HuH-7.5 (cell line): ENCODE measurements around the gene CERS6.
"Not testable (repeated sequence)": the region's sequence is repeated elsewhere in the genome, so short reads cannot be mapped to it uniquely, and the experiment has no call there.

ENCODE experiments used
- DNase-seq: peaks from one replicate; pipeline ENCODE4 v3.0.0; 2011; ENCODE audit warnings: low spot score

The CERS6 gene

GRCh38 chr2:168455645-168456520, at the start of gene CERS6:
CERS6 (plus strand) TSS chr2:168456272; CDS start chr2:168456449, 177 bp downstream.
- peak; percentile 90 for DNase-seq

- DNase-seq, result not testable (repeated sequence)
Measured at GRCh38 chr2:168412301-168412700, 43.8 kb upstream of the CERS6 start.

DNA sequence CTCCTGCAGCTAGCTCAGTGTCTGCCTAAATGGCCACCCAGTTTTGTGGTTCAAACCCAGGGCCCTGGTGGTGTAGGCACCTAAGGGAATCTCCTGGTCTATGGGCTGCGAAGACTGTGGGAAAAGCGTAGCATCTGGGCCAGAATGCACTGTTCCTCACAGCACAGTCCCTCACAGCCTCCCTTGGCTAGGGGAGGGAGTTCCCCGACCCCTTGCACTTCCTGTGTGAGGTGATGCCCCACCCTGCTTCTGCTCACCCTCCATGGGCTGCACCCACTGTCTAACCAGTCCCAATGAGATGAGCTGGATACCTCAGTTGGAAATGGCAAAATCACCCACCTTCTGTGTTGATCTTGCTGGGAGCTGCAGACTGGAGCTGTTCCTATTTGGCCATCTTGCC, 43.0 kb upstream of the CERS6 start:
- not testable (repeated sequence) for DNase-seq

DNA sequence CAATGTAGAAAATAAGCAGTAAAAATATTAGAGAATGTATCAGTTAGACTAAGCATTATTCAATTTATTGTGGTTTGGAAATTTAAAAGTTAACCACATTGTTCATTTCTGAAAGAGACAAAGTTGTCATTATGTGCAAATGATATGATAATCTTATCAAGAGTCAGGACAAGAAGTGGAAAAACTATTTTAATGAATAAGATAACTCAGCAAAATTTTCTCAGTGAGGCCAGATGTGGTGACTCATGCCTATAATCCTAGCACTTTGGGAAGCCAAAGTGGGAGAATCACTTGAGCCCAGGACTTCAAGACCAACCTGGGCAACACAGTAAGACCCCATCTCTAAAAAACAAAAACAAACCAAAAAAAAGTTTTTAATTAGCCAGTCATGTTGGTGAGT, 39.5 kb upstream of the CERS6 start:
- DNase-seq, result no peak

- no peak for DNase-seq
Measured at GRCh38 chr2:168422584-168422983, 33.5 kb upstream of the CERS6 start.

DNA sequence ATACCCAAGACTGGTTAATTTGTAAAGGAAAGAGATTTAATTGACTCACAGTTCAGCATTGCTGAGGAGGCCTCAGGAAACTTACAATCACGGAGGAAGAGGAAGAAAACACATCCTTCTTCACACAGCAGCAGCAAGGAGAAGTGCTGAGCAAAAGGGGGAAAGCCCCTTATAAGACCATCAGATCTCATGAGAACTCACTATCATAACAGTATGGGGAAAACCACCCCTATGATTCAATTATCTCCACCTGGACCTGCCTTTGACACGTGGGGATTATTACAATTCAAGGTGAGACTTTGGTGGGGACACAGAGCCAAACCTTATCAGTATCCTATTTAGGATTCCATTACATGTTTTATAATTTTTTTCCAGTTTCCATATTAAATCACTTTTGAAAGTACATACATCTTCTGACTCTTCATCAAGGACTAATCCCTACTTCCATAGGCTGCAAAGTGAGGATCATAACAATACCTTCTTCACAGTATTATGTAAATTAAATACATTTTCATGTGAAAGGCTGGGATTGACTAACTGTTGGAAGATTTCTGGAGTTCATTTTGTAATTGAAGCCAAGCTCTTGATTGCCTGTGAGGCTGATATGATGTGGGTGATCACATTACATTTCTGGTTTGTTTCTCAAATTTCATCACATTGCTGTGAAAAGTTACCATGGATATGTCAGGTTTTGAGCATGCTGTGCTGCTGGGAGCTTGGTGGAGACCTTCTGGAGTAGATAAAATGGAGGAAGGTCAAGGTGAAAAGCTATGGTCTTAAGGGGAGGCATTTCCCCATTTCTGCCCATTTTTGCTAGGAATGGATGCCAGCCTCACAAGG, 31.7 kb upstream of the CERS6 start:
- no peak for DNase-seq

DNA sequence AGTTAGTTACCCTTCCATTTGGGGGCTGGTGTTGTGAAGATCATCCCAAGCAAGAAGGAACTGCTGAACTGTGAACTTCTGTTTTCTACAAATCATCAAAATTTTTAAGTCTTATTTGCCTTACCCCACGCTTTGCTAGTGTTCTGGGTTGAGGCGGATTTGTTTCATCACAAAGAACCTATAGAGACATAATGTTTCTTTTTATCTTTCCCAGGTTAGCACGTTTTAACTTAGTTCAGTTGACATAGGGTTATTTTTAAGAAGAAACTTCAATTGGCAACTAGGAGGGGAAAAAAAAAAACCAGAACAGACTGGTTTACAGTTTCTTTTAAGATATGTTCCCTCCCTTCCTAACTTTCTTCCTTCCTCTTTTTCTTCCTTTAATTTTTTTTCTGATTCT, 31.1 kb upstream of the CERS6 start:
- no peak for DNase-seq

DNA sequence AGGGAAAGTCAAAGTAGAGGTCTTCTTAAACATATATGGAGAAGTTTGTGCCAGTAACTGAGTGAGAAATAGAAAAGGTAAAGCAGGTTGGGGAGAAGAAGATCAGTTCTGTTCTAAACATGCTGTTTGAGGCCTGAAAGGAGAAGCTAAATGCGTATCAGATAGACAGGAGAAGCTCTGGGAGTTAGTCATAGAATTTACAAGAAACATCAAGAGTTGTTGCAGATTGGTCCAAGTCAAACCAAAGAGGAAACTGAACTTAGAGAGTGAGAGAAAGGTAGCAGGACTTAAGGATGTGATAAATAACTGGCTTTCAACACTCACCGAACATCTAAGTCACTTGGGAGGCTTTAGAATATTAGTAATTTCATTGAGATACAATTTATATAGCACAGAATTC, 29.2 kb upstream of the CERS6 start:
- DNase-seq, result no peak

GRCh38 chr2:168427451-168427850, 28.6 kb upstream of the CERS6 start:
- no peak for DNase-seq

DNA sequence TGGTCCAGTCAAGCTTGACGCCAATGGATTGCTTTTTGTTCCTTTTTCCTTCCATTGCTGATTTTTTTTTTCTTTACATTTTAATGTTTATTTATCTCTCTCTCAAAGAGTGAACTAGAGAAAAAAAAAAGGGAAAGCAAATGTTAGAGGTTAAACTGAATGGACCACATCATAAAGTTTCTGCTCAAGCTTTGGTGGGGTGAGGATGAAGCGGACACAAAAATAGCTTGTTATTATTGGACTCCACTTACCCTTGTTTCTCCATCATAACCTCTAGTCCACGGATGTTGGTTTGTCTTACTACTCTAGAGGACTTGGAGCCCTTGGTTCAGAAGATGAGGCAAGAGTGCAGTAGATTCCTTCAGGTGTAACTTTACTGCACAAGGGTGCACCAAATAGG, 27.6 kb upstream of the CERS6 start:
- DNase-seq, result no peak

GRCh38 chr2:168429988-168430387, 26.1 kb upstream of the CERS6 start:
- DNase-seq, result no peak

GRCh38 chr2:168430431-168430830, 25.6 kb upstream of the CERS6 start:
- no peak for DNase-seq

GRCh38 chr2:168431301-168432024, 24.6 kb upstream of the CERS6 start:
- DNase-seq, result no peak

DNA sequence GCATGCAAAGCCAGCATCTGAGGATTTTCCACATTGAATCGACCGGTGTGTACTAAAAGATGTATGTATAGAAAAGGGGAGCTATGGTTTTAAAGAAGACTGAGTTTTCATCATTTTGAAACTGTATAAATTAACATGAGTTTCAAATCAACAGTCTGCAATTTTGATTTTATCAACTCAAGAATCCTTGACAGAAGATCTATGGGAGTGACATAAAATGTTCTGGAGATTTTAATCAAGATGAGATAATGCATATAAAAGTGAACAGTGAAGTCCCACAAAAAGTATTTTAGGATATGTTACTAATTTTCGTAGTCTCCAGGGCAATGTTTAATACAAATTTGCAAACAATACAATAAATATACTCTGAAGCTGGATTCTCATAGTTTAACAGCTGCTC, 24.0 kb upstream of the CERS6 start:
- DNase-seq, result no peak

- no peak for DNase-seq
Measured at GRCh38 chr2:168432565-168433186, 23.4 kb upstream of the CERS6 start.

GRCh38 chr2:168433527-168433926, 22.5 kb upstream of the CERS6 start:
- no peak for DNase-seq

DNA sequence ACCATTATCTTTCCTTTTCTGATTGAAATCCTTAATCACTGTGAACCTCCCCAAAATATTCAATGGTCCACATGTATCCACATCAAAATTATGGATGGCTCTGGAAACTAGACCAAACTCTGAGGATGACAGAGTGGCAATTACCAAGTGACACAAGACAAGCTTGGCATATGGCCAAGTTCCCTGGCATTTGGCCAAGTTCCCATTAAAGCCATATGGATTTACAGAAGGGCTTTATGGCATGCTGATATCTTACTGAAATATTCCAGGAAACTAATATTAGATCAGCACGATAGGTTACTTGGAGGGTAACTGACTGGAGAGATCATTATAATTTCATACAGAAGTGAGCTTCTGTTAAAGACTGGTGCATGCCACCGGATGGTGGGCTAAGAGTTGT, 21.9 kb upstream of the CERS6 start:
- no peak for DNase-seq

DNA sequence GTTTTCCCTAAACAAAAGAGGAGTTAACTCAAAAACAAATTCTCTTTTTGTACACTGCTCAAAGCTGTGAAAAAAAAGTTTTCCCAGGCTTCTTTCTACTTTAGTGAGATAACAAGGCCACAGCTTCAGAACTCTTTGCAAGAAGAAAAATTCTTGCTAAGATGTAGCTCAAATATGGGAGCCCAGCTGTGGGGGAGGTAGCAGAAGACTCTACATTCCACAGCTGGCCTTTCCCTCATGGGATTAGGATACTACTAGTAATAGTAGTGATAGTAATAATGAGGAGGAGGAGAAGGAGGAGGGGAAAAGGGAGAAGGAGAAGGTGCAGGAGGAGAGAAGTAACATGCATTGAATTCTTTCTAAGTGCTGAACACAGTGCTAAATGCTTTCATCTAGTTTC, 19.2 kb upstream of the CERS6 start:
- no peak for DNase-seq

DNA sequence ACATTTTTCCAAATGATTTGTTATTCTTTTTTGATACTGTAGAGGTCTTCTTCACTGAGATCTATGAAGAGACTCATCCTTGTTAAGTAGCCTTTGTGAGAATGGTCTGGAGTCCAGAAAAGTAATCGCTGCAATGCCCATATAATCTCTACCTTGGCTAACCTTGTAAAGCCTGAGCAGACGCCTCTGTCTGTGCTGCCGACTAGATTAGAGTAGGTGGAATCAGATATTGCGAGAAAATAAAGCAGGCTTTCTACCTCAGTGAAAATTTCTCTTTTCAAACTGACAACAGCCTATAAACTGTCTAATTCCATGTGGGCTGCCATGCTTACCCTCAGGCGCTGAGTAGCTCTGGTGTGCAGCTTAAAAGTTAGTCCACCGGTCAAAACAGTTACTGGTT, 17.5 kb upstream of the CERS6 start:
- no peak for DNase-seq

DNA sequence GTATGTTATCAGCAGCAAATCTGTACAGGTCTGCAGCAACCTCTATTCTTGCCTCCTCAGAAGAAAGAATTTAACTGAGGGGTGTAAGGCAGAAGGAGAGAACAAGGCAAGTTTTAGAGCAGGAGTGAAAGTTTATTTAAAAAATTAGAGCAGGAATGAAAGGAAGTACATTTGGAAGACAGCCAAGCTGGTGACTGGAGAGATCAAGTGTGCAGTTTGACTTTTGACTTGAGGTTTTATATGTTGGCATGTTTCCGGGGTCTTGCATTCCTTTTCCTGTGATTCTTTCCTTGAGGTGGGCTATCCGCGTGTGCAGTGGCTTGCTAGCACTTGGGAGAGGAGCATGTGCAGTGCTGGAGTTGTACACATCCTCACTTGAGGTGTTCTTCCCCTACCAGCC, 16.5 kb upstream of the CERS6 start:
- no peak for DNase-seq

- DNase-seq, result no peak
Measured at GRCh38 chr2:168441214-168441872, 14.7 kb upstream of the CERS6 start.

DNA sequence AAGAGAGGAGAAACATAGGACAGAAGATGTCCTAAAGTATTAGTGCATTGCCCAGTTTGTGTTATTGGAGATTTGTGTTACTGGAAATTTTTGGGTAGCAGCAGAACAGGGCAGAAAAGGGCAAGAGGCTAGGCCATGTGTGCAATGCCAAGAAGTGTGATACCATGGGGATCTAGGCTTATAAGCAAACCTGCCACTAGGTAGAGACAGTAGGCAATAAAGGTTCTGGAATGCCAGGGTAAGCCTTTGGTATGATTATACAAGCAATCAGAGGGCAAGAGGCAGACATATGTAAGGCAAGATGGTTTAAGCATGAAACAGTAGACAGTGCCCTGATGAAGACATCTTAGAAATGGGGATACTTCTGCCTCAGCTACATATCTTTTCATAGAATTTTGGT, 12.3 kb upstream of the CERS6 start:
- DNase-seq, result no peak
